HG02943 (cell line): ENCODE results near the gene CCDC85A.

Experiments
- ATAC-seq: cut with Tn5 transposase; IDR thresholded peaks from one replicate; pipeline ENCODE4 v1.9.1; 2021; ENCODE audit warnings: mild to moderate bottlenecking, low read depth, moderate library complexity; ENCODE audit not compliant: unreplicated experiment

The CCDC85A gene

DNA sequence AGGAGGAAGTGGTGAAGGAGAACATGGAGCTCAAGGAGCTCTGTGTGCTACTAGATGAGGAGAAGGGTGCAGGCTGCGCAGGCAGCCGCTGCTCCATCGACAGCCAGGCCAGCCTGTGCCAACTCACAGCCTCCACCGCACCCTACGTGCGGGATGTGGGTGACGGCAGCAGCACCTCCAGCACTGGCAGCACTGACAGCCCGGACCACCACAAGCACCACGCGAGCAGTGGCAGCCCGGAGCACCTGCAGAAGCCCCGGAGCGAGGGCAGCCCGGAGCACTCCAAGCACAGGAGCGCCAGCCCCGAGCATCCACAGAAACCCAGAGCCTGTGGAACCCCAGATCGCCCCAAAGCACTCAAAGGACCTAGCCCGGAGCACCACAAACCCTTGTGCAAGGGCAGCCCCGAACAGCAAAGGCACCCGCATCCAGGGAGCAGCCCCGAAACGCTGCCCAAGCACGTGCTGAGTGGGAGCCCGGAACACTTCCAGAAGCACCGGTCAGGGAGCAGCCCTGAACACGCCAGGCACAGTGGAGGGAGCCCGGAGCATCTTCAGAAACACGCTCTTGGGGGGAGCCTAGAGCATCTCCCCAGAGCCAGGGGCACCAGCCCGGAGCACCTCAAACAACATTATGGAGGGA, 9.0 kb downstream of the CCDC85A start:
- no peak for ATAC-seq

DNA sequence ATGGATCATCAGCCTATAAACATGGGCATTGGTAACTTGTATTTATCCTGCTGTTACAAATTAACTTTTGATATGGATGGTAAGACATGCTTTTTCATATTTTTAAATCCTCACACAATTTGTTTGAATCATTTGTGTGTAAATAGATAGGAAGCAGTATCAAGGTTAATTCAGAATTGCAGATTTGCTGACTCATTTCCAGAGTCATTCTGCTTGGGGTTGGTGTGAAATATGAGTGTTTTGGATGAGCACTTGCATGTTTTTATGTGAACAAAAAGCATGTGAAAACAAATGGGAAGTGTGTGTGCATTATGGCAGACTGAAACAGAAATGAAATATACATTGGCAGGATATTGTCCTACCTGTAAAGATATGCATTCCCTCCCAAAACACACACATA, 11.8 kb downstream of the CCDC85A start:
- ATAC-seq, result no peak

DNA sequence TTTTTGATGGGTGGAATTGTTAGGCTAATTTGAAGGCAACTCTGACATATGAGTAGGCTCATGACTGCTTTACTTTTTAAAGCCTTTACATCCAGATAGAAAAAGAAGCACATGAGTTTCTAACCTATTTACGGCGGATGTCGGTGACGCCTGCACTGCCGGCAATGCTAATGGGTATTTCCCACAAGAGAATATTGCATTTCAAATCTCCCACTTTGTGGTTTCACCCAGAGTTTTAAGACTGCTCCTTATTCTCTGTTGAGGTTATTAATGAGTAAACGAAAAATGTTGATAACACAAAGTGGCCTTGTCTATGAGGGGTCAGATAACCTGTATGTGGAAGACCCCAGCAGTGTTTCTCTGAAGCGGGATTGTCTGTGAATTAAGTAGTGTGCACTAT, 14.0 kb downstream of the CCDC85A start:
- ATAC-seq, result no peak

DNA sequence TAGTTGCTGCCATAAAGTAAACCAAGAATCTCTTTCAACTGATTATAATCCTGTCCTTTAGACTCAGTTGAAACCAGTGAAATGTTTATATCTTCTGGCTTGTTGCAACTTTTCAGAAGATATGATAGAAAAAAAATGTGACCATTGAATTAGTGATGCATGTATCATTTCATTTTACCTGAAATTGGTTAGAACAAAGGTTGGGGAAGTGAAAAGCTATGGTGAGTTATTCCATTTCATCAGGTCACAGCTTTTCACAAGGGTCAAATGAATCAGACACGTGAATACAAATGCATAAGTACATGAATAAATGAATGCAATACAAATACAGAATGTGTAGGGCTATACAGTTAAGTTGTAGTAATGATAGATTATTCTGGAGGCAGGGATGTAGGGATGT, 15.1 kb downstream of the CCDC85A start:
- ATAC-seq, result no peak

DNA sequence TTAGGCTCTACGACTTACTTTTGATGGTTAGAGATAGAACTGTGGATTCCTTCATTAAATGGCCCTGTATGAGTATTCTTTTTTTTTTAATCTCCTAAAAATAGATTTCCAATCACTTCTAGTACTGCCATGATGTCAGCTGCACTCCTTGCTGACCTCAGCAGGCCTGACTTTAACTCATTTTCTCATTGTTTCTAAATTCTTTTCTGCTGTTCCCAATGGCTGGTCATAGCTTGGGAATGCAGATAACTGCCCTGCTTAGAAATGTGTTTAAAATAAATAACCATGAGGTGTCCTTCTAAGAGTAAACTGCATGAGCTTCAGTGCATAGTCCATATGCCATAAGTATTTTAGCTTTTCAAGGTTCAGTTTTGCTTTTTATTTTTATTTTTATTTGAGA, 15.7 kb downstream of the CCDC85A start:
- no peak for ATAC-seq

DNA sequence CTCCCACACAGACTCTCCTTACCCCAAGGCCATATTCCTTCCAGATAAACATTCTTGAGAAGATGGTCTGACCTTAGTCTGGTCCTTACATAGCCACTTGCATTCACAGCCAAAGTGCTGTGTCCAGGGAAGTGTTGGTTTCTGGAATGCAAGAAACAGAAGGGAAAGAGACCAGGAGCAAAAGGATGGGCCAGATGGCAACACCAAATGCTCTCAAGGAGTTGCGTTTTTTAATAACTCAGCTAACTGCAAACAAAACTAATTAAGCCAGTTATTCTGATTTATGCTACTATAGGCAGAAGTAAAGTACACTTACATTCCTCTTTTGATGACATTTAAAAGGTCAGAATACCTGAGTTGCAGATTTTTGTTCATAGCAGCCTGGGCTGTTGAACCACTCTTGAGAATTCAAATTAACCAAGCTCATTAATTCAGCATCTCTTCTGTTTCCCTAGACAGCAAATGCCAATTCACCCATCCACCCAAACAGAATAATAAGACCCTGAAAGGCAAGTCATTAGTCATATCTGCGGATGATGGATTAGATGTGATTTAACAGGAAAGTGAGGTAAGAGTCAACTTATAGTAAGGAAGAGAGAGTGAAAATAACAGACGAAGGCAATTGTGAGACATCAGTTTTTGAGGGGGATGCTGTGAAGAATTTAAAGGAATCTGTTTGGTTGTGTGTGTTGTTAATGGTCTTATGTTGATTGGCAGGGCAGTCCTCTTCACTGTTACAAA, 18.8 kb downstream of the CCDC85A start:
- no peak for ATAC-seq

DNA sequence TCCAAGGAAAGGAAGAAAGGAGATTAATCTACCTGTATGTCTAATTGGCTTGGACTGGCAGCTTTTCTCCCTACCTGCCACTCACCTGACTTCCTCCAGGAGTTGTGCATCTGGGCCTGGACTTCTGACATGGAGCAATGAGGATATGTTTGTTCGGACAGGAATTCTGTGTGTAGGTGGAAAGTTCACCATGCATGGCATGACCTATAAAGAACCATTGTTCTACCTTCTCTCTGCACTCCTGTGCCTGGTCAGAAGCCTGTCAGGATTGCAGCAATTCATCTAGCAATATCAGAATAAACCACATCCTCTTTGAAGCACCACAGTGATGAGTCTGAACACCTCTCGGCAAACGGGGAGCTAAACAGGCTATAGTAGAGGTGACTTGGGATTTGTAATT, 20.8 kb downstream of the CCDC85A start:
- no peak for ATAC-seq

DNA sequence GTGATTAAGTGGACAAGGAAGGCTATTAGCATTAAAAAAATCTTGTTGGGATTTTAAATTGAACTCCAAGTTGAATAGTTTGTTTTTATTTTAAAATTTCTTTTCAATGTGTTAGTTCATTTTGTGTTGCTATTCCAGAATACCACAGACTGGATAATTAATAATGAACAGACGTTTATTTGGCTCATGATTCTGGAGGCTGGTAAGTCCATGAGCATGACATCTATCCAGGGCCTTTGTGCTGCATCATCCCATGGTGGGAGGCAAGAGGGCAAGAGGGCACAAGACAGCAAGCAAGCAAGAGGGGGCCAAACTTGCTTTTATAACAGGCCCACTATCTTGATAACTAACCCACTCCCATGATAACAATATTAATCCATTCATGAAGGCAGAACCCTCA, 22.5 kb downstream of the CCDC85A start:
- no peak for ATAC-seq

DNA sequence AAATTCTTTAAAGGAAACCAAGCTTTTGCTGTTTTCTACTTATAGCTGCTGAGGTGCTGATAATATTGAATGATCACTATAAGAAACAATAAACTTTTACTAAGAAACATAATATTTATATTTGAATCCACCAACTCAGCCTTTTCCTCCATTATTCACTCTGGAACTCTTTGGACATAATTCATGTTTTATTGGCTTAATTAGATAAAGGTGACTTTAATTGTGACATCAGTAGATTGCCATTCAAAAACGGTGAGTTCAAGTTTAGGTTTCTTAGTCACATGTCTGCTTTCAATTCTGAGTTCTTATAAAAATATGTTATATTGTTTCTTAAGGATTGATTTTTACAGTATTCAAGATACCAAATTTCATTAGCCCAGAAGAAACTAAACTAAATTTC, 24.0 kb downstream of the CCDC85A start:
- ATAC-seq, result no peak

DNA sequence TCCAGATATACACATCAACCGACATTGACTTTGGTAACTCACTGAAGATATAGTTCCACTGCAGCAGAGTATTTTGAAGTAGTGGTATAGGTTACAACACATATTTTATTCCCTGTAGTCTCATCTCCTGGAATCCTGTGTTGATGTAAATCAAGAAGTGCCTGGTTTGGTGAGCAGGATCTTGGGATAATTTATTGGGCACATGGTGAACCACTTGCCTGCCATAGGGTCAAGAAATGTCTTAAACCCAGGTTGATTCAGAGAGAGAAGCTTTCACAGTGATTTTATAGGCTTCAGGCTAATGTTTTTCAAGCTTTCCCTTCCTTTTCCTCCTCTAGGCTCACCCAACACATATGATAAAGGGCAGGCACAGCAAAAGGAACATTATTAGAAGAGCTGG, 24.6 kb downstream of the CCDC85A start:
- ATAC-seq, result no peak

DNA sequence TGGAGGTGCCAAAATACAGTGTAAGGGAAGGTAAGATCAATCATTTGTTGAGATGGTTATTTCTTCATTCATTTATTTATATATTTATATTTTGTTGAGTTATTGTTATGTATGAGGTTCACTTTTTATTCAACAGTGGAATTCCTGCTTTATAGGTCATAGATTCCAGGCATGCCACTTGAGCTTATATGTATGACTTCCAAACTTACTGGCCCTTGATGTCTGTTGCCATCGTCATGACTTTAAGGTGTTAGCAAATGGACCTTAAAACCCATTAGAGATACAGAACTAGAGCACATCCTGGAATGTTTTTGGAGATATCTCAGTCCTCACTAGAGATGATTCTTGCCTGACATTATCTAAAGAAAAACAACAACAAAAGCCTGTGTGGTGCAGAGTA, 25.9 kb downstream of the CCDC85A start:
- ATAC-seq, result no peak

DNA sequence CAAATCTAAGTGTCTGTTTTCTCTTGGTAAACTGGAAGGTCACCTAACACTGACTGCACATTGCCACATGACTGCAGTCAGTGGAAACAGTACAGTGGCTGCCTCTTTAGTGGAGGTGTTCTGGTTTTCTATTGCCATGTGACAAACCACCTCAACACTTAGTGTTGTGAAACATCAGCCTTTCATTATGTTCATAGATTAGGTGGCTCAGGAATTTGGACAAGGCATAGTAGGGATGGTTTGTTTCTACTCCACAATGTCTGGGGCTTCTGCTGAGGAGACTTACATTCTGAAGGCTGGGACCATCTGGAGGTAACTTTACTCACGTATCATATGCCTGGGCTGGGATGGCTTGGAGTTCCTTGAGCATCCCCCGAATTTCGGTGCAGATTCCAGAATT, 26.5 kb downstream of the CCDC85A start:
- ATAC-seq, result no peak

DNA sequence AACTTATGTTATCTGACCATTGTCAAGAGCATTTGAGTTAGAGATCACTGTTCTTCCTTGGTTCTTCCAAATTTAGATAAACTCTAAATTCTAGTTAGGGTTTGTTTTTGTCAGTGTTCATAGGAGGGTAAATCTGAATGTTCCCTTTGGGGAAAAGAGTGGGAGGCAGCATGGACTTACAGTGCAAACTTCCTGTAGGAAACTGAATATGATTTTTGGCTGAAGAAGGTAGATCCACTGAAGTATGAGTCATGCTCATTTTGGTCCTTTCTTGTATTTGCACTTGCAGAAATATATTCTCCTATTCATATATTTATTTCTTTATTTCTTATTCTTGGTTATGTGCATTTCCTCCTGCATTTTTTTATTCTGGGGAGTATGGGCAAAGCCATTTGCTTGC, 27.3 kb downstream of the CCDC85A start:
- ATAC-seq, result no peak

DNA sequence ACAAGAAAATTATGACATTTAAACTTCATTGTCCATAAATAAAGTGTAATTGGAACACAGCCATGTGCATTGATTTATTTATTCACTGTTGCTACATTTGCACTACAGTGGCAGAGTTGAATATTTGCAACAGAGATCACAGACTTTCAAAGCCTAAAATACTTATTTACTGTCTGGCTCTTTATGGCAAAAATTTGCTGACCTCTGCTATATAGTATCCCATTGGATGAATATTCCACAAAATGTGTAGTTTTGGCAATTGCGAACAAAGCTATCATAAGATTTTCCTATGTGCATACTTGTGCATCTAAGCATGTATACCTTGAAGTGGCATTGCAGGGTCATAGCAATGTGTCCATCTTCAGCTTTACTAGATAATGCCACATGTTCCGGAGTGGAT, 32.1 kb downstream of the CCDC85A start:
- no peak for ATAC-seq

DNA sequence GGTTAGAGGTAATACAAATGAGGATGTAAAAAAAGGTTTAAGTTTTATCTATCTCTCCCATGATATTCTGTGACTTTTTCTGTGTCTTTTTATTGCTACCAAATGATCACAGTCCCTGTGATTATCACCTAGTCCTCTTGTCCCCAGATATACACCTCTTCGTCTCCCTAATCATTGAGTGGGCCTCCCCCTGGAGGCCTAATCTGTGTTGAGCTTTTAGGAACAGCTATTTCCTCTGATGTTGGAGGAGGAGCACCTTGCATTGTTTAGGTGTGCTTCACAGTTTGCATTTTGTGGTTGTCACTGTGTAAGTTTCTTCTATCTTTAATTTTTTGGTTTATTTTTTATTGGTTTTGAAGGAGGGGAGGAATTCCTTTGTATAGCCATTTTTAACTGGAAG, 33.3 kb downstream of the CCDC85A start:
- ATAC-seq, result no peak

DNA sequence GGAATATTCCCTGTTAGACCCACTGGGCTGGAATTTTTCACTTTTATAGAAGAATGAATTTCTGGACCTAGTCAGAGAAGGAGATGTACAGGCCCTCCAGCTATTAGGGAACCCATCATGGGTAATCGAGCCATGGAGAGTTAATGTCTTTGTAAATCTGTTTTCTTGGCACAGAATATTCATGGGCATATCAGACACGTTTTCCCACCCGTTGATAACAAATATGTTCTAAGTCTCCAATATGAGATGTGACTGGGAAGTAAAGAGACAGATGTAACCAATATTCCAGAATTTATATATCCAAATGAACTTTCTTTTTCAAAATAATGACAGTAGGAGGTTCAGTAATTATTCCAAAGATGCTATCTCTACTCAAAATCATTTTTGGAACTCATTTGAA, 38.7 kb downstream of the CCDC85A start:
- ATAC-seq, result no peak

DNA sequence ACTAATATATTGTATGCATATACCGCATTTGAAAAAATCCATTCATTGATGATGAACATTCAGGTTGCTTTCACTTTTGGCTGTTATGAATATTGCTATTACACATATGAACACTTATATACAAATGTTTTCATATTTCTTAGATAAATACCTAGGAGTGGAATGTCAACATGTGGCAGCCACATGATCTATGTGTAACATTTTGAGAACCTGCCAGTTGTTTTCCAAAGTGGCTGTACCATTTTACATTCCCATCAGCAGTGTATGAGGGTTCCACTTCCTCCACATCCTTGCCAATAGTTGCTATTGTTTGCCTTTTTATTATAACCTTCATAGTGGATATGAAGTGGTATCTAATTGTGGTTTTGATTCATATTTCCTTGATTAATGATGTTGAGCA, 40.5 kb downstream of the CCDC85A start:
- ATAC-seq, result no peak

DNA sequence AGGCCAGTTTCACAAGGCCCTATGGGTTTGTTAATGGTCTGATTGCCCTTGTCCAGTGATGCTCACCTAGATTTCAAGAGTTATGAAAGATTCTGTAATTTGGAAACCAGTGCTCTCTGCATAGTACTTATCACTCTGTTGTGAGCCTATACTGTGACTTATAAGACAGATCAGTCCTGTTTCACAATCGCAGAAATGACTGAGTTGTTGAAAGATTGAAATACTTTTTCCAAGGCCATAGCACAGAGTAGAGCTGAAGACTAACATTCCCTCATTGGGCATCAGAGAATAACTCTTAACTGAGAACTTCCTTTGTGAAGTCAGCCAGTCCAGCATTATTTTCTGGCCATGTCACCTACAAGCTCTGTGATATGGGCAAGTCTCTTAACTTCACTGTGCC, 44.0 kb downstream of the CCDC85A start:
- ATAC-seq, result no peak

DNA sequence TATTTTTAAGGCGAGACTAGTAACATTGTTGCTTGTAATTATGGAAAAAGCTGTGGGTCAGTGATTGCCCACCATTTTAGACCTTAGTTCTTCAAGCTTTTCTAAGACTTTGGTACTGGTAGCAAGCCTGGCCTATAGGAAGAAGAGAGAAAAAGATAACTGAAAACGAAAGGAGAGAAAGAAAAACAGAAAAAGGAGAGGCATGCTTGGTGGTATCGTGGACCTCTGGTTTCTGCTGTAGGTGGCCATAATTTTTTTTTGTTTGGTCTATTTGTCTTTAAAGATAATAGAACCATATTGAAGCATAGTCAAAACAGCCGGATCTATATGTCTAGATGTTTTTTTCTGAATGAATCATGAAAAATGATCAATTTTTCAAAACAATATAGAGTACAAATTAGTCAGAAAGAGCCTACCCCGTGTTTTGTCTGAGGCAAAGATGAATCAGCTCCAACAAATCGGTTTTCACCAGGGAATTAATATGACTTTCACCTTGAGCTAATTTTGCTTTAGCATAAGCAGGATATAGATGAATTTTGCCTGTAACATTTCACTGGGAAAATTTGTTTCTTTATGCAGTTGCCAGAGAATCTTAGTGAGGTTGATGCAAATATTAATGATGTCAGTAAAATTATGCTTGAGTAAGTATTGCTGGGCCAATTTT, 45.7 kb downstream of the CCDC85A start:
- ATAC-seq, result no peak

DNA sequence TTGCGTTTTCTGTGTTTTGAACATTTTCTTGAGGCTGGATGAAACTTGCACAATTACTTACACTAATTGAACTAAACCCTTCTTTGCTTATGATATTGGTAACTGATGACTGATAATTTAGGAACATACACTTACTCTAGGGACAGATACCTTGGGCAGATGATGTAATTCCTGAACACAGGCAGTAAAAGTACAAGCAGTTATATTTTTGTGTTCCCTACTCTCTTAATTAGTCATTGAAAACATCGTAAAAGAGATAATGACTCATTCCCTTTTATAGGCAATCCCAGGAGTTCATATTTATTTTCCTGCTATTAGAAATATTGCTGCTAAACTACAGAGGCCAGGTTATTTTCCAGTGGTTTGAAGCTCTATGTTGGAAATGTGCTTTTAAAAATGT, 46.4 kb downstream of the CCDC85A start:
- no peak for ATAC-seq

DNA sequence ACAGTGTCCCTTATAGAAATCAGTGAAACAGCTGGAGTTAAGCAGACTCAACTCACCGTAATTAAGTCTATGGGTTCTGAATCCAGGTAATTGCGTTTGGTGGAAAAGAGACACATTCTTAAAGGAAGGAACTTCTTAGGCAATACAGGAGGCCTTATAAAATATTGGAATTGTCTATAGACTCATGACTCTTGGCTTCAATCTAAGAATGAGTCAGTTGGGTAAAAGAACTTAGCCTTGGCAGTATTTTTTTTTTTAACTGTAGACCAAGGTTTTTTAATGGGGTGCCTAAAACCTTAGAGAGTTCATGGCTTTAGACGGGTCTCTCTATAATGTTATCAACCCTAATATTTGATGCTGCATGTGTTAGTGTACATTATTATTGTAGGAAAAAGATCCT, 47.6 kb downstream of the CCDC85A start:
- ATAC-seq, result no peak

DNA sequence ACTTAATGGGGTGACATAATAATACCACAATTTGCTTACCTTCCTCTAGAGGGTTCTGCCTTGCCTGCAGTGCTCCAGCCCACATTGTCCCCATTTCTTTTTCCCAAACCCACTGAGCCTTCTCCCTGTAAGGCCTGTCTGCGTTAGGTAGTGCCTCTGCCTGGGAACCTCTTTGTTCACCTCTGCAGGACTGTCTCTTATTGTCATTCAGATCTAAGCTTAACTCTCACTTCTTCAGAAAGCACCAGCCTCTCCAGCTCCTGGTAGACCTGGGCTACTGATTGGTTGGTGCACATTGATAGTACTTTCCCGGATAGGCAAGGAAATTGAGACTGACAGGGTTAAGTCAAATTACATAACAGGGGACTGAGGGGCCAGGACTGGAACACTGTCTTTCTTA, 49.1 kb downstream of the CCDC85A start:
- no peak for ATAC-seq
